NCI-H2081 treated with DMSO at 0.1 percent for 48 hours (cell line): ENCODE results near the gene HOXA7.

Source experiments
- DNase-seq: peaks from one replicate; lab custom pipeline; 2025; lab: John Stamatoyannopoulos, UW

HOXA7 gene

GRCh38 chr7:27156508-27156898, at the start of gene HOXA7:
TSS of gene HOXA7 (minus strand) at chr7:27156675. CDS start at chr7:27156545, 130 bp downstream.
- no peak for DNase-seq

- no peak for DNase-seq
These were observed 49.1 kb upstream of the HOXA7 start for GRCh38 chr7:27205325-27206280.

- no peak for DNase-seq
These were observed 48.4 kb upstream of the HOXA7 start for GRCh38 chr7:27204851-27205322.

GRCh38 chr7:27203964-27204594, 47.6 kb upstream of the HOXA7 start:
- DNase-seq: no peak

- no peak for DNase-seq
These were observed 47.0 kb upstream of the HOXA7 start for GRCh38 chr7:27203365-27203953.

GRCh38 chr7:27202862-27203134, 46.3 kb upstream of the HOXA7 start:
- DNase-seq: no peak

- no peak for DNase-seq
These were observed 45.8 kb upstream of the HOXA7 start for GRCh38 chr7:27202018-27202861.

GRCh38 chr7:27201580-27202017, 45.1 kb upstream of the HOXA7 start:
- DNase-seq: no peak

GRCh38 chr7:27200761-27201579, 44.5 kb upstream of the HOXA7 start:
- DNase-seq: no peak

GRCh38 chr7:27199849-27200760, 43.6 kb upstream of the HOXA7 start, which contains the start of gene HOXA13:
TSS of gene HOXA13 (minus strand) at chr7:27200091. CDS start at chr7:27200077, 14 bp downstream.
- no peak for DNase-seq

- DNase-seq: no peak
These were observed 42.7 kb upstream of the HOXA7 start for GRCh38 chr7:27198871-27199801.

GRCh38 chr7:27198138-27198841, 41.8 kb upstream of the HOXA7 start:
- DNase-seq: no peak

GRCh38 chr7:27197137-27198042, 40.9 kb upstream of the HOXA7 start:
- no peak for DNase-seq

- peak; percentile 27 for DNase-seq
These were observed 39.9 kb upstream of the HOXA7 start for GRCh38 chr7:27196287-27196767.

- no peak for DNase-seq
These were observed 38.4 kb upstream of the HOXA7 start for GRCh38 chr7:27194686-27195379.

- no peak for DNase-seq
These were observed 37.5 kb upstream of the HOXA7 start for GRCh38 chr7:27194002-27194352.
